NCI-H187 (cell line): ENCODE results near the gene KCNK10.

Experiments used
- DNase-seq, 2 experiments: peaks; one replicate each; lab custom pipeline; 2025; lab: John Stamatoyannopoulos, UW

The KCNK10 gene

GRCh38 chr14:88321692-88322503, 1.2 kb downstream of the KCNK10 start:
- DNase-seq = peak; percentile 77 to 82

GRCh38 chr14:88318406-88318805, 4.7 kb downstream of the KCNK10 start:
- DNase-seq = no peak

GRCh38 chr14:88316521-88316920, 6.5 kb downstream of the KCNK10 start:
- no peak for DNase-seq

- no peak for DNase-seq
Measured at GRCh38 chr14:88312257-88312656, 10.8 kb downstream of the KCNK10 start.

GRCh38 chr14:88311780-88312179, 11.3 kb downstream of the KCNK10 start:
- DNase-seq = no peak

- DNase-seq = no peak
Measured at GRCh38 chr14:88310449-88310848, 12.6 kb downstream of the KCNK10 start.

GRCh38 chr14:88310021-88310420, 13.0 kb downstream of the KCNK10 start:
- no peak for DNase-seq

GRCh38 chr14:88305528-88306322, 17.3 kb downstream of the KCNK10 start:
- no peak for DNase-seq

- no peak for DNase-seq
Measured at GRCh38 chr14:88303041-88303440, 20.0 kb downstream of the KCNK10 start.

GRCh38 chr14:88301381-88301780, 21.7 kb downstream of the KCNK10 start:
- no peak for DNase-seq

GRCh38 chr14:88300817-88301216, 22.3 kb downstream of the KCNK10 start:
- no peak for DNase-seq

- DNase-seq = no peak
Measured at GRCh38 chr14:88299865-88300530, 23.1 kb downstream of the KCNK10 start.

GRCh38 chr14:88297306-88297705, 25.8 kb downstream of the KCNK10 start:
- no peak for DNase-seq

- no peak for DNase-seq
Measured at GRCh38 chr14:88296351-88296750, 26.7 kb downstream of the KCNK10 start.

GRCh38 chr14:88289996-88290395, 33.1 kb downstream of the KCNK10 start:
- no peak for DNase-seq

GRCh38 chr14:88289234-88289633, 33.8 kb downstream of the KCNK10 start:
- DNase-seq = no peak

GRCh38 chr14:88286309-88286708, 36.8 kb downstream of the KCNK10 start:
- DNase-seq = no peak

- DNase-seq = no peak
Measured at GRCh38 chr14:88281447-88281846, 41.6 kb downstream of the KCNK10 start.

- peak; percentile 25 to 36 for DNase-seq
Measured at GRCh38 chr14:88276923-88277596, 46.0 kb downstream of the KCNK10 start.

- DNase-seq = peak in 1 of 2 experiments; percentile 34
Measured at GRCh38 chr14:88272390-88273269, 50.4 kb downstream of the KCNK10 start.

GRCh38 chr14:88271205-88271604, 51.9 kb downstream of the KCNK10 start:
- no peak for DNase-seq
